ENCODE data around the gene SPRYD3.

The SPRYD3 gene

DNA sequence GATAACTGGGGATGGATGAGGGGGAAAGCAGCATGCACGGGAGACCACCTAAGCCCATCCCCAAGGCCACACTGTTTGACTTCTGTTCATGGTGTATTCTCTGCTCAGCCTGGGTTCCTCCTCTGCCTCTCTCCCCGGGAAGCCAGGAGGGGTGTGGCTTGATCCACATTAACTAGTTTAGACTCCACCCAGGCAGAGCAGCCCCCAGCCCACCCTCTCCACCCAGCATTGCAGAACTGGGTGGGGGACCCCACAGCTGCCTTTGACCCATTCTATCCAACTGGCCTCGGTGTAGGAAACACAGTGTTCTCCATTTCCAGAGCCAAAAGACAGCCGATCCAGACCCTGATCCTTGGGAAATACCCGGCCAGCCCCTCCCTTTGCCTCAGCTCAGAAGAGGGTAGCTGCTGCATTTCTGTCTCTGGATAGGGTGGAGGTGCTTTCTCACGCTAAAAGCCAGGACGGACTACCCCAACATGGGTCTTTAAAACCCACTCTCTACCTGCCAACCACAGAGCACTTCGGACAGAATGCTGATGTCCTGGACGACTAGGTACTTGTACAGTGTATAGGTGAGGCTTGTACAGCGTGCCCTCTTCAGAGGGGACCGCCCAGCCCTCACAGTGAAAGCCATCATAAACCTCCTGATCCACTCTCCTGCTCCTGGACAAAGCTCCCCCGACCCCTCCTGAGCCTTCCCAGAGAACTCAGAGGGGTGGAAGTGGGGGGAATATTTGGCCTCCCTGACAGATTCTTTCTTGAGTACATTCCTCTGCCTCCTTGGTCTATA, 9.4 kb downstream of the SPRYD3 start:
- TF ChIP-seq CTCF (IDR thresholded peaks at IDR 0.05; ENCODE audit: borderline replicate concordance, control extremely low read depth, extremely low read depth, insufficient read depth, missing control alignments), result no peak
- in situ Hi-C loops (cut with MboI; ENCODE audit: low sequenced_read_pairs, unreplicated experiment), result no loop called here
- no peak for DNase-seq (ENCODE audit: low spot score)

DNA sequence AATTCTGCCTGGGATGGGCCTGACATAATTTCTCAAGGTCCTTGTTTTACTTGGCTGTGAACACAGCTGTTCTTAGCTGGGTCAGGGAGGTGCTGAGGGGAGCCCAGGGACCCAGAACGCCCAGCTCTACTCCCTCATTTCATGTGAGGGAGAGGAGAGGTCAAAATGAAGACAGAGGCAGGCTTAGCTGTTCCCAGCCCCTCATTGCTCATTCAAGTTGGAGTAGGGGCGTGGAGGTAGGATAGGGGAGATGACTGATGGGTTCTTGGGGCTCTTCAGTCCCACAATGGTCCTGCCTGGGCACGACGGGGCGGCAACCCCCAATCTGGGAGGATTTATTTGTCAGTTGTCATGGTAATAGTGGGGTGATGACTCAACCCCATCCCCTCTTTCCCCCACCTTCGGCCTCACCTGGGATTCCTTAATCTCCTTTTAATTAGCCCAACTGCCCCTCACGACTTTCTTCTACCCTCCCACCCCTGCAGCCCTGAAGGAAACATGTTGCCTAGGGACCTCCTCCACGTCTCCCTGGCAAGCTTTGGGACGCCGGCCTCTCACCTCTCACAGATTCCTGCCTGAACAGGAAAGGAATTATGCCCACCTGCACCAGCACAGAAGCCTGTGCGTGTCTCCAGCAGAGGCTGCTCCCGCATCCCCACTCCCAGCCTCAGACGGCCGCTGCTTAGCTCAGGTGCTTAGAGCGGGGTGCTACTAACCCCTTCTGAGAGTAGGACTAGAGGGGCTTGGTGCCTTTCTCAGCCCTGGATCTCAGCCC, 10.2 kb downstream of the SPRYD3 start:
- no peak for TF ChIP-seq CTCF (IDR thresholded peaks at IDR 0.05; ENCODE audit: borderline replicate concordance, control extremely low read depth, extremely low read depth, insufficient read depth, missing control alignments)
- DNase-seq (ENCODE audit: low spot score), result no peak
- in situ Hi-C loops (cut with MboI; ENCODE audit: low sequenced_read_pairs, unreplicated experiment), result no loop called here

DNA sequence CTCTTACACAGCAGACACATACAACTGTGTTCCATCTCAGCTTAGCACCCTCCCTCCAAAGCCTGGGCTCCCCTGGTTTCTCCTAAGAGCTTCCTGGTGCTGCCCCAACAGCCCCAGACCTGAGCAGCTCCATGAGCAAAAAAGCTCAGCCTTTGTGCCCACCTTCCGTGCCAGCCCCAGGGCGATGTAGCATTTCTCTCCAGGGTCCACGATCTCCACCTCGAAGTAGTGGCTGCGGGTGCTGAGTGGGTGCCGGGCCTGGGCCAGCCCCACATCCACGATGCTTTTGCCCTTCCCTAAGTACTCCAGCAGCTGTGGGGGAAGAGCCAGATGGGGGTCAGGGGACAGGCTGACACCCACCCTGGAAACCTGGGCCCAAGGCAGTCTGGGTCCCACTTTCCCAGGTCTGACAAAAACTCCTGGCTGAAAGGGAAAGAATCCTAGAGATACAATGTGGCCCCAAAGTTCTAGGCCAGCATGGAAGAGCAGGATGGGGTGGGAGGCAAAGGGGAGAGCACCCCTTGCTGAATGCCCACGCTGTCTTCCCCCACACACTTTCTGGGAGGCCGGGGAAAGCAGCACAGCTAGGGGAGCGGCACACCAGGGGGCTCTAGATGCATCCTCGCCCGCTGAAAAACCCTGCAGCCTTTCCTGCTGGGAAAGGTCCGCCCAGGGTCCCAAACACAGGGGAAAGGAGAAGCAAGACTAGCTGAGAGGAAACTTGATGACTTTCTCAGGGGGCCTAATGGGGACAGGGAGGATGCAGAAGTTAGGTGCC, 11.0 kb downstream of the SPRYD3 start:
- TF ChIP-seq CTCF (IDR thresholded peaks at IDR 0.05; ENCODE audit: borderline replicate concordance, control extremely low read depth, extremely low read depth, insufficient read depth, missing control alignments), result no peak
- in situ Hi-C loops (cut with MboI; ENCODE audit: low sequenced_read_pairs, unreplicated experiment), result no loop called here
- no peak for DNase-seq (ENCODE audit: low spot score)

DNA sequence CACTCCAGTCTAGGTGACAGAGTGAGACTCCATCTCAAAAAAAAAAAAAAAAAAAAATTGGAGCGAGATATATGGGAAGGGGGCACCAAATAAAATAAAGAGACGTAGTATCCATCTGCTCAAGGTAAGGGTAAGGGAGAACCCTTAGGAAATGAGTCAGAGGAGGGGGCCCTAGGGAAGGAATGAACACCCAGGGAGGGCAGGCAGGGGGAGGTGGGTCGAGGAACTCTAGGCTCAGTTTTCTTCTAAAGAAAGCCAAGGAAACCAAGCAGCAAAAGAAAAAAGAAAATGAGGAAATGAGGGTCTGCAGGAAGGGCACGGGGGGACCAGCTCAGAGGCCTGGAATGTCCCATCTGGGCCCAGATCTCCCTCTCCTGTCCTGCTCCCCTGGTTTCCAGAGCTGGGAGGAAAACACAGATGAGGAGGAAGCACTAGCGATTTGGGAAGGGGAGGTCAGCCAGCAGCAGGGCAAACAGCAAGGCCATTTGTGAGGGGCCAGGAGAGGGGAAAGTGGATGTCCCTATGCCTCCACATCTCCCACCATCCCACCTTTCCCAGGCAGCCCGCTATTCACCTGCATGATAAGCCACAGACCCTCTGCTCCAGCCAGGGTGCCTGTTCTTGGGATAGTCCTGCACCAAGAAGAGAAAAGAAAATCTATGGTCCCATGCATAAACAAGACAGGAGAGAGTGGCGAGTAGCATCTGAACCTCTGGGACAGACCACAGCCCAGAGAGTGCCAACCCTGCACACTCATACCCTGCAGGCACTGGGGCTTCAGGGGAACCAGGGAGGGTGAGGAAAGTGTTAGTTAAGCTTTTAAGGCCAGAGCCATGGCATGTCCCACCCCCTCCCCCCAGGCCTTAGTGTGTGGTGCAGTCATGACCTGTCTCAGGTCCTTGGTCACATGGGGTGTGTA, 11.9 kb downstream of the SPRYD3 start:
- in situ Hi-C loops (cut with MboI; ENCODE audit: low sequenced_read_pairs, unreplicated experiment), result no loop called here
- DNase-seq (ENCODE audit: low spot score), result no peak

More for the DNA sequence above, 11.9 kb downstream of the SPRYD3 start:
- TF ChIP-seq CTCF (IDR thresholded peaks at IDR 0.05; ENCODE audit: borderline replicate concordance, control extremely low read depth, extremely low read depth, insufficient read depth, missing control alignments), result no peak
